Body of pancreas (tissue), 4 donors: Measurements from ENCODE around the gene TOR1AIP2.

Source experiments
- CTCF ChIP-seq, 7 experiments: fragments of 450-650 bp in 4 of 7; fragments of 200-600 bp in 3 of 7; sonication (generic) in 3 of 7; IDR thresholded peaks; one replicate each; pipeline ENCODE4 v1.5.1; 2016 to 2019; ENCODE audit warnings: antibody characterized with exemption in 7 of 7
- POLR2A ChIP-seq, 3 donors: fragments of 450-650 bp; IDR thresholded peaks; one replicate each; pipeline ENCODE4 v1.6.1; 2016; ENCODE audit warnings: antibody characterized with exemption in 3 of 3, mild to moderate bottlenecking in 2 of 3

GRCh38 chr1:179798213-179798863 is 79.3 kb downstream of the TOR1AIP2 start:
- no peak for TF ChIP-seq POLR2A (IDR thresholded peaks at IDR 0.05)
- no peak for TF ChIP-seq CTCF (IDR thresholded peaks at IDR 0.05)
